GM18508 (cell line): ENCODE results near the gene ZNF219.
"Not testable (repeated sequence)": the region's sequence is repeated elsewhere in the genome, so short reads cannot be mapped to it uniquely, and the experiment has no call there.

Experiments
- ATAC-seq: cut with Tn5 transposase; IDR thresholded peaks from one replicate; pipeline ENCODE4 v1.9.1; 2021; ENCODE audit warnings: moderate number of reproducible peaks; ENCODE audit not compliant: insufficient read depth, unreplicated experiment

Gene ZNF219

GRCh38 chr14:21049271-21049673, 49.2 kb downstream of the ZNF219 start:
- no peak for ATAC-seq

GRCh38 chr14:21048638-21049037, 49.8 kb downstream of the ZNF219 start:
- ATAC-seq: no peak

- ATAC-seq: no peak
Measured at GRCh38 chr14:21047378-21047781, 51.1 kb downstream of the ZNF219 start.

GRCh38 chr14:21043974-21044618, 54.4 kb downstream of the ZNF219 start:
- no peak for ATAC-seq

- no peak for ATAC-seq
Measured at GRCh38 chr14:21043387-21043973, 55.0 kb downstream of the ZNF219 start.

- ATAC-seq: no peak
Measured at GRCh38 chr14:21042918-21043317, 55.5 kb downstream of the ZNF219 start.

GRCh38 chr14:21041676-21042433, 56.6 kb downstream of the ZNF219 start, which contains the start of gene RNASE7:
Gene RNASE7, plus strand, starts transcription at chr14:21042362. Its CDS starts 631 bp downstream, at chr14:21042993.
- ATAC-seq: no peak

GRCh38 chr14:21040941-21041340, 57.5 kb downstream of the ZNF219 start:
- ATAC-seq: not testable (repeated sequence)

- ATAC-seq: no peak
Measured at GRCh38 chr14:21040370-21040925, 58.0 kb downstream of the ZNF219 start.
